Lower leg skin (tissue), 4 donors: ENCODE results near the gene FAM171A1. TPM values are rescaled to one million over a fixed set of nuclear protein-coding genes. Genes with fewer than 3 reads are reported as not detected.

Experiments
- DNase-seq, 2 donors: peaks; one replicate each; pipeline ENCODE4 v3.0.0-alpha.2; 2019; ENCODE audit warnings: low spot score in 2 of 2
- H3K4me3 ChIP-seq: fragments of 200-600 bp; sonication (generic); 2 replicates; pipeline ENCODE4 v1.5.1; 2017; ENCODE audit warnings: mild to moderate bottlenecking, low read depth; ENCODE audit not compliant: poor library complexity, severe bottlenecking
- CTCF ChIP-seq, 3 donors: fragments of 450-650 bp; IDR thresholded peaks; one replicate each; pipeline ENCODE4 v1.5.1; 2016; ENCODE audit warnings: antibody characterized with exemption in 3 of 3, mild to moderate bottlenecking in 3 of 3, moderate library complexity in 2 of 3
- POLR2A ChIP-seq, 2 donors: fragments of 450-650 bp; IDR thresholded peaks; one replicate each; pipeline ENCODE4 v1.6.1; 2016 to 2017; ENCODE audit warnings: antibody characterized with exemption in 2 of 2, mild to moderate bottlenecking in 1 of 2, moderate library complexity in 1 of 2
- WGBS, 2 donors: methylation state at CpG; one replicate each; pipeline ENCODE4 v1.1.5; 2018; 5-methylcytosine and 5-hydroxymethylcytosine counted together
- intact Hi-C: fragments of 100-400 bp; cut with DNase I; formaldehyde crosslinking; loops from one replicate; pipeline ENCODE4 v1.15.0; 2023; ENCODE audit warnings: low total_unique reads
- total RNA-seq, 4 donors: library from RNA; depleted of rRNA; stranded (reverse); fragments of >200 nt; gene quantifications; one replicate each; pipeline ENCODE4 v1.1.0, GENCODE V29; 2016

FAM171A1 gene
- total RNA-seq, 4 donors from 2014 or later = 2.7 to 5.4 (median 3.1) TPM

GRCh38 chr10:15316145-15316544 is 54.9 kb downstream of the FAM171A1 start:
- no peak for TF ChIP-seq POLR2A (IDR thresholded peaks at IDR 0.05)
- TF ChIP-seq CTCF (IDR thresholded peaks at IDR 0.05) = no peak
- intact Hi-C loops = no loop called here
- 81 to 92% methylated on average over 9 of the region's 9 CpGs for WGBS, 2 donors
- H3K4me3 ChIP-seq = no peak overlapping the region
- DNase-seq = peak in 1 of 2 donors; percentile 40

- WGBS, 2 donors = 93 to 97% methylated on average over 8 of the region's 8 CpGs
- H3K4me3 ChIP-seq = no peak overlapping the region
- intact Hi-C loops = no loop called here
- TF ChIP-seq CTCF (IDR thresholded peaks at IDR 0.05) (no peak), POLR2A (IDR thresholded peaks at IDR 0.05) (no peak)
- DNase-seq = peak in 1 of 2 donors; percentile 2
These were observed 55.8 kb downstream of the FAM171A1 start for GRCh38 chr10:15315286-15315685.

- no peak overlapping the region for H3K4me3 ChIP-seq
- 85 to 91% methylated on average over 17 of the region's 17 CpGs for WGBS, 2 donors
- DNase-seq = peak in 1 of 2 donors; percentile 80
- TF ChIP-seq CTCF (IDR thresholded peaks at IDR 0.05) (no peak), POLR2A (IDR thresholded peaks at IDR 0.05) (no peak)
- intact Hi-C loops = no loop called here
These were observed 56.5 kb downstream of the FAM171A1 start for GRCh38 chr10:15314482-15315045.

GRCh38 chr10:15313843-15314242 is 57.2 kb downstream of the FAM171A1 start:
- 48 to 69% methylated on average over 13 of the region's 13 CpGs for WGBS, 2 donors
- intact Hi-C loops = no loop called here
- DNase-seq = peak; percentile 25 to 83
- no peak for TF ChIP-seq POLR2A (IDR thresholded peaks at IDR 0.05)
- no peak for TF ChIP-seq CTCF (IDR thresholded peaks at IDR 0.05)
- H3K4me3 ChIP-seq = no peak overlapping the region

GRCh38 chr10:15313047-15313446 is 58.0 kb downstream of the FAM171A1 start:
- TF ChIP-seq CTCF (IDR thresholded peaks at IDR 0.05) = no peak
- TF ChIP-seq POLR2A (IDR thresholded peaks at IDR 0.05) = no peak
- intact Hi-C loops = no loop called here
- DNase-seq = peak in 1 of 2 donors; percentile 79
- WGBS, 2 donors = 63 to 75% methylated on average over 4 of the region's 4 CpGs
- H3K4me3 ChIP-seq = no peak overlapping the region
